Measurements from ENCODE around the gene WNT11.

The WNT11 gene

DNA sequence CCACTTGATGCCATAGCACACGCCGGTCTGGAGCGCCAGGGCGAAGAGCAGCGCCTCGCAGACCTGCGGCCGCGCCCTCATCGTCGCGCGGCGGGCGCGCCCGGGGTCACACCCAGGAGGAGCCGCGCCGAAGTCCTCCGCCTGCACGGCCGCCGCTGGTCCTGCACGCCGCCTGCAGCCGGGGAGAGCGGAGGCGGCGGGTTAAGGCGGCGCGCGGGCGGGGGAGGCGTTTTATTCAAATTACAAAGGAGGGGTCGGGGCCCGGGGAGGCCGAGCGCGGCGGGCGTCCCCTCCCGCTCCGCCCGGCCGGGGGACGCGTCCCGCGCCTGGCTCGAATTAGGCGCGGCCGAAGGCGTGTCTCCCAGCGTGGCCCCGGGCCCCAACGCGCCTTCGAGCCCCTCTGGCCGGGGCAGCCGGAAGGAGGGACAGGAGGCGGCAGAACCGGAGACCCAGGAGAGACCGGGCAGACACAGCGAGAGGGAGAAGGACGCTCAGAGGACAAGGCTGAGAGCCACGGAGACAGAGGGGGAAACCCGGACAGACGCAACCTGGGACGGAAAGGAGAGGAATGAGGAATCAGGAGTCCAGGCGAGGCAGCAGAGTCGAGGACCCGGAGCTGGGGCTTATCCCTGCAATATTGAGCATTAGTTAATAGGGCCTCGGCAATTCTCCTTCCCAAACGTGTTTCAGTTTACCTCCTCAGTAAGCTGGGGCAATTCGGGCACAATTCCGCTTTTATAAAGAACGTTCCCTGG, at the start of gene WNT11:
Gene WNT11 (minus strand): TSS at position 176 of the 755 bp plus-strand sequence. CDS start 95 bp downstream, at position 81.
- TF ChIP-seq CTCF (IDR thresholded peaks at IDR 0.05; ENCODE audit: extremely low read depth, missing control alignments): no peak
- DNase-seq (ENCODE audit: low spot score): peak; percentile 81

- DNase-seq (ENCODE audit: low spot score): no peak
- no peak for TF ChIP-seq CTCF (IDR thresholded peaks at IDR 0.05; ENCODE audit: extremely low read depth, missing control alignments)
Measured at GRCh38 chr11:76253416-76253815, 47.1 kb upstream of the WNT11 start.

GRCh38 chr11:76252631-76253070, 46.3 kb upstream of the WNT11 start:
- no peak for TF ChIP-seq CTCF (IDR thresholded peaks at IDR 0.05; ENCODE audit: extremely low read depth, missing control alignments)
- no peak for DNase-seq (ENCODE audit: low spot score)

GRCh38 chr11:76251576-76251975, 45.3 kb upstream of the WNT11 start:
- no peak for DNase-seq (ENCODE audit: low spot score)
- TF ChIP-seq CTCF (IDR thresholded peaks at IDR 0.05; ENCODE audit: extremely low read depth, missing control alignments): no peak

DNA sequence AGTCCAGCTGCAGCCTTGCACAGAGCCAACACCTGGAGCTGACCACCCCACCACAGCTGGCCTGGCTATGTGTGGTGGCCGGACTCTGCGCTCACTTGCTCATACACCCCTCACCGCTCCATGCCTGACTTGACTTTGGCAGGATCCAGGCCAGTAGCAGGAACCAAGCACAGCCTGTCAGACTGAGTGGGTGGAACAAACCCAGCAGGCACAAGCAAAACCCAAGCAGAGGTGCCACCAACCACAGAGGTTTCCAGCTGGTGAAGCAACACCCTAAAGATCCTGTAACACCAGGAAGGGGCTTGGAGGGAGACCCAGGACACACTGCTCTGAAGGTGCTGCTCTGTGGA, 44.9 kb upstream of the WNT11 start:
- TF ChIP-seq CTCF (IDR thresholded peaks at IDR 0.05; ENCODE audit: extremely low read depth, missing control alignments): no peak
- no peak for DNase-seq (ENCODE audit: low spot score)

DNA sequence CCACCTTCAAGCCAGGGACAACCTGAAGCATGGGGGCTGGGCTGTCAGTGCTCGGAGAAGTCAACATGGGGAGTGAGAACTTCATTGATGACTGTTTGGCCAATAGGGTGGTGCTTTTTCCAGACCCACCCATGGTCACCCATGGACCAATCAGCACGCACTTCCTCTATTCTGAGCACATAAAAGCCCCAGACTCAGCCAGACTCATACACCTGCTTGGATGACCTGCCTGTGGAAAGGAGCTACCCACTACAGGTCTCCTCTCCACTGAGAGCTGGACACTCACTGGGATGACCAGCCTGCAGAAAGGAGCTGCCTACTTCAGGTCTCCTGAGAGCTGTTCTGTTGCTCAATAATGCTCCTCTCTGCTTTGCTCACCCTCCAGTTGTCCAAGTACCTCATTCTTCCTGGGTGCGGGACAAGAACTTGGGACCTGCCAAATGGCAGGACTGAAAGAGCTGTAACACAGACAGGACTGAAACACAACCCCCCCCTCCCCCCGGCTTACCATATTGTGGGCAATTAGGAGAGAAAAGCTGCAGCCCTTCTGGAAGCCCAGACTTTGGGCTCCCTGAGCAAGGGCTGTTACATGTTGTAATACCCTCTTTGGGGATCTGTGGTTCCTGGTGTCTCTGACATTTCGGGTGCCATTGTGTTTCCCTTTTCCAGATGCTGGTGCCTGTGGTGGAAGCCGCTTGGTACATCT, 44.4 kb upstream of the WNT11 start:
- DNase-seq (ENCODE audit: low spot score): no peak
- TF ChIP-seq CTCF (IDR thresholded peaks at IDR 0.05; ENCODE audit: extremely low read depth, missing control alignments): no peak

DNA sequence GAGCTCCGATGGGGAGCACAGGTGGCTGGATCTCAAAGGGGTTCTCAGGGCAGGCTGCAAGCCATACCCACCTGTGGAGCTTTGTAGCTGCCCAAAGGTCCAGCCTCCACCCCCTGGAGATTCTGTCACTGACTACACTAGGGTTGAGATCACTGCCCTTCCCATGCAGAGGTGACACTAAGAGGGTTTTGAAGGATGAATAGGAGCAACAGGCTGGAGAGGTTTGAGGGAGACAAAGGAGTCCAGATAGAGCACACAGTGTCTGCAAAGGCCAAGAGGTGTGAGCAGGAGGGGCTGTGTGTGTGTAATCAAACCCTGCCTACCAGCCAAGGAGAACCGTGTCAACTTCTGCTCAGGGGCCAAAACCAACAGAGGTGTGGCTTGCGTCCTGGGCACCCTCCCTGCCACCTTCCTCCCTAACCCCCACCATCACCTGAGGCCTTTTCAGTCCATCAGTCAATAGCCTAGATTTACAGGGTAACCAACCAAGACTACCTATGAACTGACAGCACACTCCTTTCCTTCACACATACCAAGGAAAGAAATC, 43.0 kb upstream of the WNT11 start:
- DNase-seq (ENCODE audit: low spot score): no peak
- TF ChIP-seq CTCF (IDR thresholded peaks at IDR 0.05; ENCODE audit: extremely low read depth, missing control alignments): no peak
